GM23248 (cell line): ENCODE data around the gene TM4SF1.

Source experiments
- EZH2 ChIP-seq: fragments of 200-600 bp; sonication (generic); IDR thresholded peaks from 2 replicates; pipeline ENCODE4 v1.6.1; 2018; ENCODE audit warnings: antibody characterized with exemption, mild to moderate bottlenecking; ENCODE audit not compliant: insufficient read depth, poor library complexity, severe bottlenecking
- EZH2phosphoT487 ChIP-seq: fragments of 200-600 bp; sonication (generic); IDR thresholded peaks from 2 replicates; pipeline ENCODE4 v1.6.1; 2018; ENCODE audit warnings: antibody characterized with exemption, moderate library complexity, mild to moderate bottlenecking, low read depth; ENCODE audit not compliant: insufficient read depth

GRCh38 chr3:149339931-149340309, 37.5 kb downstream of the TM4SF1 start:
- no peak for TF ChIP-seq EZH2
- TF ChIP-seq EZH2phosphoT487 = no peak
